DOHH2 (cell line): ENCODE results near the gene MMAB.

ENCODE experiments used
- CTCF ChIP-seq: fragments of 200-600 bp; sonication (generic); IDR thresholded peaks from one replicate; pipeline ENCODE4 v1.5.1; 2014; ENCODE audit warnings: antibody characterized with exemption, mild to moderate bottlenecking, low read depth, low read length; ENCODE audit not compliant: poor library complexity, severe bottlenecking
- EZH2phosphoT487 ChIP-seq: fragments of 200-600 bp; sonication (generic); IDR thresholded peaks from 2 replicates; pipeline ENCODE4 v1.6.1; 2017; ENCODE audit warnings: borderline replicate concordance, mild to moderate bottlenecking, antibody characterized with exemption, low read length, moderate library complexity, mixed read lengths

GRCh38 chr12:109553906-109554500, 19.3 kb downstream of the MMAB start:
- TF ChIP-seq CTCF (no peak), EZH2phosphoT487 (no peak)
